ENCODE measurements around the gene C9orf43.
A peak's percentile ranks its signal among the peaks of the same experiment; 100 is the strongest.
"Not testable (repeated sequence)": the region's sequence is repeated elsewhere in the genome, so short reads cannot be mapped to it uniquely, and the experiment has no call there.

The C9orf43 gene

DNA sequence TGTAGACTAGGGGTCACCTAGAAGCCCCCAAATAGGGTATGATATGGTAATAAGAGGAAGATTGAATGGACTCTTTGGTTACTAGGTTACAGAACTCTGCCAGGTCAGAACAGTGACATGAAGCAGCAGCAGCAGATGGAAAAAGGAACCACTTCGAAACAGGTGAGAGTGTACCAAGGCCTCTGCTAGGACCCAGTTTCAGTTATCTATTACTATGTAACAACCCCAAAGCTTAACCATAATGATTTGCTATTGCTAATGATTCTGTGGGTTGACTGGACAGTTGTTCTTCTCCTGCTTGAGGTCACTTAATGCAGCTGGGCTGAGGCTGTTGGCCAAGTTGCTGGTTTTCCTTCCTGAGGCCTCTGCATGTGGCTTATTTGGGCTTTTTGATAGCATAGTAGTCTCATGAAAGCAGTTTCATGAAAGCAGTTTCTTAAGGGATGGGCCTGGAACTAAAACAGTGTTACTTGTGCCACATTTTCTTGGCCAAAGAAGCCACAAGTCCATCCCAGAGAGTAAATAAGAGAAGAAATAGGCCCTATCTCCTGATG is 17.6 kb downstream of the C9orf43 start:
- TF ChIP-seq, protein P1, sequence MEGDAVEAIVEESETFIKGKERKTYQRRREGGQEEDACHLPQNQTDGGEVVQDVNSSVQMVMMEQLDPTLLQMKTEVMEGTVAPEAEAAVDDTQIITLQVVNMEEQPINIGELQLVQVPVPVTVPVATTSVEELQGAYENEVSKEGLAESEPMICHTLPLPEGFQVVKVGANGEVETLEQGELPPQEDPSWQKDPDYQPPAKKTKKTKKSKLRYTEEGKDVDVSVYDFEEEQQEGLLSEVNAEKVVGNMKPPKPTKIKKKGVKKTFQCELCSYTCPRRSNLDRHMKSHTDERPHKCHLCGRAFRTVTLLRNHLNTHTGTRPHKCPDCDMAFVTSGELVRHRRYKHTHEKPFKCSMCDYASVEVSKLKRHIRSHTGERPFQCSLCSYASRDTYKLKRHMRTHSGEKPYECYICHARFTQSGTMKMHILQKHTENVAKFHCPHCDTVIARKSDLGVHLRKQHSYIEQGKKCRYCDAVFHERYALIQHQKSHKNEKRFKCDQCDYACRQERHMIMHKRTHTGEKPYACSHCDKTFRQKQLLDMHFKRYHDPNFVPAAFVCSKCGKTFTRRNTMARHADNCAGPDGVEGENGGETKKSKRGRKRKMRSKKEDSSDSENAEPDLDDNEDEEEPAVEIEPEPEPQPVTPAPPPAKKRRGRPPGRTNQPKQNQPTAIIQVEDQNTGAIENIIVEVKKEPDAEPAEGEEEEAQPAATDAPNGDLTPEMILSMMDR (IDR thresholded peaks at IDR 0.05; ENCODE audit: extremely low read depth, missing control alignments) = no peak
- no peak for DNase-seq (ENCODE audit: low spot score)

- DNase-seq (ENCODE audit: low spot score) = no peak
- TF ChIP-seq, protein P1 (IDR thresholded peaks at IDR 0.05; ENCODE audit: extremely low read depth, missing control alignments) = no peak
Observed at GRCh38 chr9:113431191-113431590, 20.6 kb downstream of the C9orf43 start.

DNA sequence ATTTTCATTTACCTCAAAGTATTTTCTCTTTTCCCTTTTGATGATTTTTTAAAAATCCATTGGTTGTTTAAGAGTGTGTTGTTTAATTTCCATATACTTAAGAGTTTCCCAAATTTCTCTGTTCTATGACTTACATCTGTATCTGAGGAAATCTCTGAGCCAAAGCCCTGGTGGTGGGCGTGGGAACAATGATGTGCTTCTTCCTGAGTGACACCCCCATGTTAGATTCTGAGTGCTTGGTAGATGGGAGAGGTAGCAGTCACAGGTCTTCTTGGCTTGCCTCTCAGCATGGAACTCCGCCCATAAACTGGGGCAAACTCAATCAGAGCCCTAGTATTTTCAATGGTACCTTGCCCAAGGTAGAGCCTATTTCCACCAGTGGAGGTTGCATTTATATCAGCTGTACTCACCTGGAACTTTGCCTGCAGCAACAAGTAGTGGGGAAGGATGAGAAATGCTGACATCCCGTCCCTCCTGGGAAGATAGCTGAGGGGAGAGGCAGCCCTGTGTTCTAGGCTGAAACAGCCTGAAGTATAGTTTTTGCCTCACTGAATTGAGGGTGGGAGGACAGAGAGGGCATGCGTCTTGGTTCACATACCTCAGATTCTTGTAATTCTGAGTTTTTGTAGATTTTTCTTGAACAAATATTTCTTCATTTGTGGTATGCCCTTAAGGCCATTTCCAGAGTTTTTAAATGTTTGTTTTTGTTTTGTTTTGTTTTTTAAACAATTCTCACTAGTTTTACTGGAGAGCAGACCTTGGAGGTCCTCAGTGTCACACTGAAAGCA is 26.4 kb downstream of the C9orf43 start:
- TF ChIP-seq, protein P1 (IDR thresholded peaks at IDR 0.05; ENCODE audit: extremely low read depth, missing control alignments) = no peak
- DNase-seq (ENCODE audit: low spot score) = no peak

DNA sequence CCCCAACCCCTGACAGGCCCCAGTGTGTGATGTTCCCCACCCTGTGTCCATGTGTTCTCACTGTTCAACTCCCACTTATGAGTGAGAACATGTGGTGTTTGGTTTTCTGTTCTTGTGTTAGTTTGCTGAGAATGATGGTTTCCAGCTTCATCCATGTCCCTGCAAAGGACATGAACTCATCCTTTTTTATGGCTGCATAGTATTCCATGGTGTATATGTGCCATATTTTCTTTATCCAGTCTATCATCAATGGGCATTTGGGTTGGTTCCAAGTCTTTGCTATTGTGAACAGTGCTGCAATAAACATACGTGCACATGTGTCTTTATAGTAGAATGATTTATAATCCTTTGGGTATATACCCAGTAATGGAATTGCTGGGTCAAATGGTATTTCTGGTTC is 27.2 kb downstream of the C9orf43 start:
- DNase-seq (ENCODE audit: low spot score) = not testable (repeated sequence)

DNA sequence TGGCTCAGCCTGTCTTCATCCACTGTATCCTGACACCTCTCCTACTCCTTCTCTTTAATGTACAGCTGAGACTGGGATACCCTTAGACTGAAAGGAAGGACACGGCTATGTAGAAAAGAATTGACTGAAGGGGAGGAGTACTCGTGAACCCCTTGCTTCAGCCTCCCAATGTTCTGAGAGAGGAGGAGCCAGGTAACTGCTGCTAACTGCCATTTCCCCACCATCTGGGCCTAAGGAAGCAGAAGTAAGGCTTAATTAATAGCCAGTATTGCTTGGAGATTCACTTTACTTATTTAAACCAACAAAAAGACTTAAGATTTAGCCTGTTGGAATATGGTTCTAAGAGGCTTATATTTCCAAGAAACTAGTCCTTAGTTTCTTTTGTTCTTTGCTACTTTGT is 34.2 kb downstream of the C9orf43 start:
- TF ChIP-seq, protein P1 (IDR thresholded peaks at IDR 0.05; ENCODE audit: extremely low read depth, missing control alignments) = no peak
- no peak for DNase-seq (ENCODE audit: low spot score)

DNA sequence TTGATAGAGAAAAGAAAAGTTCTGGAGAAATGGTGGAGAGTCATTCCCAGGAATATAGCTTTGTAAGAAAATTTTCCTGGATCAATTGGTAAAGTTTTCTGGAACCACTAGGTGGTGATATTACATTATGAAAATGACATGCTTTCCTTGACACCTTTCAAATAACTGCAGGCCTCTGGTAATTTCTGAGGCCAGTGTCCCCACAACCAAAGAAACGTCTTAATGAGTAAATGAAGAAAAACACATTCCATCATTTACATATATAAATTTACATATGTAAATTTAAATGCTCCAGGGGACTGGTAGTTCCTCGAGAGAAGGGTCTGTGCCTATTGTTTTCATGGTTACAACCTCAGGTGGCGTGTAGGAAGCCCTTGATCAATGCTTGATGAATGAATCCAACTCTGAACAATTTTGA is 35.8 kb downstream of the C9orf43 start:
- TF ChIP-seq, protein P1 (IDR thresholded peaks at IDR 0.05; ENCODE audit: extremely low read depth, missing control alignments) = no peak
- peak; percentile 75 for DNase-seq (ENCODE audit: low spot score)

- no peak for DNase-seq (ENCODE audit: low spot score)
- TF ChIP-seq, protein P1 (IDR thresholded peaks at IDR 0.05; ENCODE audit: extremely low read depth, missing control alignments) = no peak
Observed at GRCh38 chr9:113449376-113449775, 38.8 kb downstream of the C9orf43 start.

Measured in GM20000 (cell line).